GM12865 (cell line): ENCODE data around the gene FAS.

Experiments
- DNase-seq: peaks from one replicate; pipeline ENCODE4 v3.0.0; 2010; ENCODE audit warnings: low read depth
- H3K4me3 ChIP-seq: 2 replicates; pipeline ENCODE4 v1.5.1; 2011; ENCODE audit warnings: mild to moderate bottlenecking, low read depth, low read length, control low read depth
- TF ChIP-seq, protein P1 (sequence below): IDR thresholded peaks from 2 replicates; pipeline ENCODE4 v1.5.1; 2011; ENCODE audit warnings: low read length, control low read depth, low read depth, inconsistent platforms; ENCODE audit not compliant: insufficient read depth; ENCODE audit errors: missing control alignments

The FAS gene

GRCh38 chr10:88960802-88961201, 29.8 kb upstream of the FAS start:
- TF ChIP-seq, protein P1, sequence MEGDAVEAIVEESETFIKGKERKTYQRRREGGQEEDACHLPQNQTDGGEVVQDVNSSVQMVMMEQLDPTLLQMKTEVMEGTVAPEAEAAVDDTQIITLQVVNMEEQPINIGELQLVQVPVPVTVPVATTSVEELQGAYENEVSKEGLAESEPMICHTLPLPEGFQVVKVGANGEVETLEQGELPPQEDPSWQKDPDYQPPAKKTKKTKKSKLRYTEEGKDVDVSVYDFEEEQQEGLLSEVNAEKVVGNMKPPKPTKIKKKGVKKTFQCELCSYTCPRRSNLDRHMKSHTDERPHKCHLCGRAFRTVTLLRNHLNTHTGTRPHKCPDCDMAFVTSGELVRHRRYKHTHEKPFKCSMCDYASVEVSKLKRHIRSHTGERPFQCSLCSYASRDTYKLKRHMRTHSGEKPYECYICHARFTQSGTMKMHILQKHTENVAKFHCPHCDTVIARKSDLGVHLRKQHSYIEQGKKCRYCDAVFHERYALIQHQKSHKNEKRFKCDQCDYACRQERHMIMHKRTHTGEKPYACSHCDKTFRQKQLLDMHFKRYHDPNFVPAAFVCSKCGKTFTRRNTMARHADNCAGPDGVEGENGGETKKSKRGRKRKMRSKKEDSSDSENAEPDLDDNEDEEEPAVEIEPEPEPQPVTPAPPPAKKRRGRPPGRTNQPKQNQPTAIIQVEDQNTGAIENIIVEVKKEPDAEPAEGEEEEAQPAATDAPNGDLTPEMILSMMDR = no peak
- H3K4me3 ChIP-seq = no peak overlapping the region
- no peak for DNase-seq

DNA sequence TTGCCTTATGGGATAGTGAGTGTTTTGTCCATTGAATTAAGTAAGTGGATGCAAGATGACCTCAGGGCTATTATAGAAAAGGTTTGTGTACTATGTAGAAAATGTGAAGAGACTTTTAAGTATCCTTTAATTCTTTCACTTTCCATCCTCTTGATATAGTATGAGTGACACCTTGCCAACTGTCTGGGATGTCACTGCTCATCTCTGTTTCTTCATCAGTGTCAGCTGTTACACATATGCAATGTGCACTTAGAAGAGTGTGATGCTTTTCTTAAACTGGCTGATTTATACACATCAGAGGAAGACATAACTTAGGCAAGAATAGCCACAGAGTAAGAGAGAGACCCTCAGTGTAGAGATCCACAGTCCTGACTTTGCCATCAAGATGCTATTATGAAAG, 29.3 kb upstream of the FAS start:
- TF ChIP-seq, protein P1 = no peak
- no peak overlapping the region for H3K4me3 ChIP-seq
- no peak for DNase-seq

DNA sequence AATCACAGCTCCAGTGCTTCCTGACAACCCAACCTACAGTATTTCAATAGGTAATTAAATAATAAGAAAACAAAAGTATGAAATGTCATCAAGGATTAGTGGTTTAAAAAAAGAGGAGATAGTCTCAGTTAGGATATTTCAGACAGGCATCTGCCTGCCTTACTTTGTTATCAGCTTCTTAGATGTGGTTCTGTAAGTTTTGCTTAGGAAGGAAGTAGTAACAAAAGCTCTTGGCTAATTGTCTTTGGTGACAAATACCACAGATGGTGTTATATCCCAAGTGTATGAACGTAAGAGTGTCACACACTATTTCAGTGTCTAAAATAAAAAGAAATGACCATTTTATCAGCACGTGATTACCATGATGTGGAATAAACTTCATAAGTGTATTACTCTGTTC, 28.3 kb upstream of the FAS start:
- no peak for DNase-seq
- TF ChIP-seq, protein P1 = no peak
- no peak overlapping the region for H3K4me3 ChIP-seq

DNA sequence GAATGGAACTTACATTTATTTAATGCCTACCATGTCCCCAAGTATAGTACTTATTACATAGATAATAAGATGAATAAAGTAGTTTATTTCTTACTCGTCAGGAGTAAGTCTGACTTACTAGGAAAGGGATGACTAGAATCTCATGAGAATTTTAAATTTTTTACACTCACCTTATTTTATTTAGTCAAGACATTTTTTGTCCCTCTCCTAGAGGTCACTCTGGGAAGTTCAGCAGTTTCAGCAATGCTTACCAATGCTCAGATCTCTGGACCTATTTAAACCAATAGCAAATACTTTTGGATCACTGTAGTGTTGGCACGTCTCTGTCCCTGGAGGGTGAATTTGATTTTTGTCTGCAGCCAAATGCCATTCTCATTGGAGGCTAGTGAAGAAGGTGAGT, 27.3 kb upstream of the FAS start:
- no peak for DNase-seq
- H3K4me3 ChIP-seq = no peak overlapping the region
- TF ChIP-seq, protein P1 = no peak

DNA sequence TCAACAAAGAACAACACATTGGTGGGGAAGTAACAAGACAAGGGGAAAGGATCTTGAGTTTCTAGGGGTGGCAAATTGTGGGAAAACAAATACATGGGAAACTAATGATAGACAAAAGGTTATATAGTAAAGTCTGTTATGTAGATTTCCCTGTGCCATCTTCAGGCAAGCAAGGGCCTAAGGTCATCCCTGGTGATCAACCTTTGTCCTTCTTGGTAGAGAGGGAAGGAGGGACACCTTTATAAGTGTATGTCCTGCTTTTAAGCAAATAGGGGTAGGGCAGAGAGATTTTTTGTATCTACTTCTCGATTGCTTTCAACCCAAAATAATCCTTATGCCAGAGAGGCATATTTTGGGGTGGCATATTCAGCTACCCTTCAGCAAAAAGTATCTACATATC, 26.2 kb upstream of the FAS start:
- no peak for DNase-seq
- H3K4me3 ChIP-seq = no peak overlapping the region
- TF ChIP-seq, protein P1 = no peak

DNA sequence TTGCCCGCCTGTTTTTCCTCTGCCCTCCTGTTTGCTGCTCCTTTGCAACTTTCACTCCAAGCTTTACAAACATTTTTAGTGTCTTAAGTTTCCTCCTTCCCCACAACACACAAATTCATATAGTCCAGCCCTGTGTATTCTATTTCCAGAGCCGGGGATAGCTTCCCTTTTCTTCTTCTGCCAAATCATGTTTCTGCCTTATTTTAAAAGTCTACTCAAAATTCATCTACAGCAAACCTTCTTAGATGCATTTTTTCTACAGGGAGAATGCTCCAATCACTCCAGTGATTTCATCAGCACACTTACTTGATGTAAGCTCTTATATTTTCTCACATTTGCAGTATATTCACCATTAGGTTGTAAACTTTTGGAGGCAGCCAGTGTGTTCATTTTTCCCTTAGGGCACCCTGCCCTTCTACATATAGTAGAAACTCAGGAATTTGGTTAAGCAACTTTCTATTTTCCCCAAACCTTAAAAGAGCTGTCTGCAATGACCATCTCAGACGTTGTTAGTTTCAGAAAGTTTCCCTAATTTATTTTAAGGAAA, 25.7 kb upstream of the FAS start:
- no peak overlapping the region for H3K4me3 ChIP-seq
- DNase-seq = no peak
- TF ChIP-seq, protein P1 = no peak

- no peak overlapping the region for H3K4me3 ChIP-seq
Measured at GRCh38 chr10:88966797-88967196, 23.8 kb upstream of the FAS start.

More at GRCh38 chr10:88966797-88967196, 23.8 kb upstream of the FAS start:
- no peak for DNase-seq
- TF ChIP-seq, protein P1 = no peak
